GM21717 (cell line): Measurements from ENCODE around the gene TSBP1.
"Not testable (repeated sequence)": the region's sequence is repeated elsewhere in the genome, so short reads cannot be mapped to it uniquely, and the experiment has no call there.

Source experiments
- ATAC-seq: cut with Tn5 transposase; IDR thresholded peaks from one replicate; pipeline ENCODE4 v1.9.1; 2021; ENCODE audit warnings: mild to moderate bottlenecking, moderate library complexity; ENCODE audit not compliant: unreplicated experiment

Gene TSBP1

GRCh38 chr6:32290886-32291450 lies 80.7 kb downstream of the TSBP1 start:
- no peak for ATAC-seq

GRCh38 chr6:32288426-32288825 lies 83.3 kb downstream of the TSBP1 start:
- ATAC-seq: no peak

GRCh38 chr6:32273801-32274577 lies 97.7 kb downstream of the TSBP1 start:
- not testable (repeated sequence) for ATAC-seq

GRCh38 chr6:32271429-32271828 lies 100.3 kb downstream of the TSBP1 start:
- ATAC-seq: no peak

GRCh38 chr6:32268459-32268858 lies 103.2 kb downstream of the TSBP1 start:
- ATAC-seq: not testable (repeated sequence)

- ATAC-seq: no peak
These were observed 104.7 kb downstream of the TSBP1 start for GRCh38 chr6:32267035-32267434.

GRCh38 chr6:32257262-32257661 lies 114.4 kb downstream of the TSBP1 start:
- ATAC-seq: not testable (repeated sequence)

- ATAC-seq: no peak
These were observed 116.2 kb downstream of the TSBP1 start for GRCh38 chr6:32255199-32256153.

GRCh38 chr6:32254761-32255198 lies 116.9 kb downstream of the TSBP1 start:
- ATAC-seq: no peak

GRCh38 chr6:32252331-32253009 lies 119.2 kb downstream of the TSBP1 start:
- ATAC-seq: no peak

GRCh38 chr6:32249262-32249661 lies 122.4 kb downstream of the TSBP1 start:
- no peak for ATAC-seq

GRCh38 chr6:32247401-32247800 lies 124.3 kb downstream of the TSBP1 start:
- no peak for ATAC-seq

- ATAC-seq: no peak
These were observed 126.7 kb downstream of the TSBP1 start for GRCh38 chr6:32244946-32245398.

- no peak for ATAC-seq
These were observed 127.4 kb downstream of the TSBP1 start for GRCh38 chr6:32244270-32244669.
